Measurements from ENCODE around the gene KRTAP12-2.

KRTAP12-2 gene

DNA sequence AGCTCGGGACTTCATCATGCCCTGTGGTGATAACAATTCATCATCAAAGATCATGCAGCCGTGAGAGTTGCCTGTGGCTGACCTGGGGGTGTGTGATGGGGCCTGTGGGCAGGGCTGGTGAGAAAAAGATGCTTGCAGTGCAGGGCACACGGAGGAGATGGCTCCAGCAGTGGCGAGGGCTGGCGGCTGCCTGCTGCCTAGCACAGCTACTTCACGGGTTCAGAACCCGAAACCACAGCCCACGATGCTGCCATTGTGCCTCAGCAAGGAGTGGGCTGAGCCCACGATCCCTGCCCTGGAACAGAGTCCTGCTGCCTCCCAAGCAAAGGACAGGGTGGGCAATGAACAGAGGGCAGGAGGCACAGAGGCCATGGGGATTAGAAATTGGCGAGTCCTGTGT is 40.5 kb downstream of the KRTAP12-2 start:
- Histone ChIP-seq H3K27me3 (ENCODE audit: insufficient read depth, insufficient read length) (no peaks in the 10 kb centered on the region), H3K4me3 (ENCODE audit: insufficient read length, low read depth) (no peak overlapping the region), H3K36me3 (ENCODE audit: insufficient read depth, insufficient read length, low read length) (no peaks in the 10 kb centered on the region), H3K9ac (ENCODE audit: insufficient read length, low read depth) (peak overlapping the region; percentile 25), H3K9me3 (ENCODE audit: insufficient read depth, low read length) (peaks cover 42% of the 10 kb centered on the region), H3K4me1 (ENCODE audit: insufficient read depth, insufficient read length) (peaks cover 12% of the 10 kb centered on the region)
- no peak for TF ChIP-seq ZNF274 (IDR thresholded peaks at IDR 0.05; ENCODE audit: low read depth, low read length)
- no peak for TF ChIP-seq SUZ12 (IDR thresholded peaks at IDR 0.05; ENCODE audit: extremely low read depth, insufficient read depth, insufficient read length)
- TF ChIP-seq YY1 (IDR thresholded peaks at IDR 0.05; ENCODE audit: insufficient read depth, insufficient read length): no peak
- DNase-seq (ENCODE audit: low read depth, low spot score): no peak

DNA sequence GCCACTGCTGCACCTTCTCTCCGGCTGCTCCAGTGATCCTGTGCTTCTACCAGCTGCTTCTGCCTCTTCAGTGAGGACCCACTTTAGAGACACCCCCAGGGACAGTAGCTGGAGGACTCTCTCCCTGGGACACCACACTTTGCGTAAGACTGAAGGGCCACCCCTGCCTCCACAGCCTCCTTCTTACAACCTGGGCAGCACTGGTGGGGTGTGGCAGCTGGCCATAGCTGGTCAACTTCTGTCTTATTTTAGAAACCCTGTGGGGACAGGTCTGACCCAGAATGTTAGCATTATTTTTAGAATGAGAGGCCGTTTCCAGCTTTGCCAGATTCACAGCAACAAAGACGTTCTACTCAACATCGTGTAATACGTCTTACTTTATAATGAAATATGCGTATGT is 41.0 kb downstream of the KRTAP12-2 start:
- TF ChIP-seq SUZ12 (IDR thresholded peaks at IDR 0.05; ENCODE audit: extremely low read depth, insufficient read depth, insufficient read length) (no peak), YY1 (IDR thresholded peaks at IDR 0.05; ENCODE audit: insufficient read depth, insufficient read length) (no peak), ZNF274 (IDR thresholded peaks at IDR 0.05; ENCODE audit: low read depth, low read length) (no peak)
- no peak for DNase-seq (ENCODE audit: low read depth, low spot score)
- H3K9ac ChIP-seq (ENCODE audit: insufficient read length, low read depth): no peak overlapping the region
- peaks cover 12% of the 10 kb centered on the region for H3K4me1 ChIP-seq (ENCODE audit: insufficient read depth, insufficient read length)
- no peak overlapping the region for H3K4me3 ChIP-seq (ENCODE audit: insufficient read length, low read depth)
- no peaks in the 10 kb centered on the region for H3K27me3 ChIP-seq (ENCODE audit: insufficient read depth, insufficient read length)
- H3K9me3 ChIP-seq (ENCODE audit: insufficient read depth, low read length): peaks cover 44% of the 10 kb centered on the region
- no peaks in the 10 kb centered on the region for H3K36me3 ChIP-seq (ENCODE audit: insufficient read depth, insufficient read length, low read length)

DNA sequence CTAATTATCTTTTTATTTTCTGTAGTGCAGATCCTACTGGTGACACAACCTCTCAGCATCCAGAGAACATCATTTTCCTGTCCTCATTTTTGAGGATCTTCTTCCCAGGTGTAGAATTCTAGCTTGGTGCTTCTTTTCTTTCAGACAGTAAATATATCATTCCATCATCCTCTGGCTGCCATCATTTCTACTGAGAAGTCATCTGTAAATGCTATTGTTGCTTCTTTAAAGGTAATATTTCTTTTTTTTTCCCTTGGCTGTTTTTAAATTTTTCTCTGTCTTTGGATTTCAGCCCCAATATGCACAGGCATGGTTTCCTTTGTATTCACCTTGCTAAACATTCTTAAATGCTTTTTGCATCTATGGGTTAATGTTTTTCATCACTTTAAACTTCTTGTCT is 43.2 kb downstream of the KRTAP12-2 start:
- H3K9ac ChIP-seq (ENCODE audit: insufficient read length, low read depth): no peak overlapping the region
- TF ChIP-seq YY1 (IDR thresholded peaks at IDR 0.05; ENCODE audit: insufficient read depth, insufficient read length) (no peak), SUZ12 (IDR thresholded peaks at IDR 0.05; ENCODE audit: extremely low read depth, insufficient read depth, insufficient read length) (no peak), ZNF274 (IDR thresholded peaks at IDR 0.05; ENCODE audit: low read depth, low read length) (no peak)
- no peak overlapping the region for H3K4me3 ChIP-seq (ENCODE audit: insufficient read length, low read depth)
- H3K27me3 ChIP-seq (ENCODE audit: insufficient read depth, insufficient read length): no peaks in the 10 kb centered on the region
- no peak for DNase-seq (ENCODE audit: low read depth, low spot score)
- peaks cover 7% of the 10 kb centered on the region for H3K4me1 ChIP-seq (ENCODE audit: insufficient read depth, insufficient read length)
- peaks cover 63% of the 10 kb centered on the region for H3K9me3 ChIP-seq (ENCODE audit: insufficient read depth, low read length)
- no peaks in the 10 kb centered on the region for H3K36me3 ChIP-seq (ENCODE audit: insufficient read depth, insufficient read length, low read length)

DNA sequence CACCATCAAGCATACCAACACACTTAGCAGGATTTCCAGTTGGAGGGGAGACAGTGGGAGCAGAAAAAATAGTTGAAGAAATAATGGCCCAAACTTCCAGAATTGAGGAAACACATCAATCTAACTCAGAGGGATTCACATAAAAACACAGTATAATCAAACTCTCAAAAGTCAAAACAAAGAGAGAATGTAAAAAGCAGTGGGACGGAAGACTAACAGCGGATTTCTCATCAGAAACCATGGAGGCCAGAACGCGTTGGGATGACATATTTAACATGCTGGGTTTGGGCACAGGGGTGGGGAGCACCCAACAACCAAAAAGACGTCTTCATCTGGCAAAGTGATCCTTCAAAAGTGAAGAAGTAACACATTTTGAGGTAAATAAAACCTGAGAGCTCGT is 46.8 kb downstream of the KRTAP12-2 start:
- DNase-seq (ENCODE audit: low read depth, low spot score): no peak
- peaks cover 11% of the 10 kb centered on the region for H3K4me1 ChIP-seq (ENCODE audit: insufficient read depth, insufficient read length)
- H3K9ac ChIP-seq (ENCODE audit: insufficient read length, low read depth): no peak overlapping the region
- TF ChIP-seq YY1 (IDR thresholded peaks at IDR 0.05; ENCODE audit: insufficient read depth, insufficient read length) (no peak), ZNF274 (IDR thresholded peaks at IDR 0.05; ENCODE audit: low read depth, low read length) (no peak), SUZ12 (IDR thresholded peaks at IDR 0.05; ENCODE audit: extremely low read depth, insufficient read depth, insufficient read length) (no peak)
- H3K36me3 ChIP-seq (ENCODE audit: insufficient read depth, insufficient read length, low read length): no peaks in the 10 kb centered on the region
- no peaks in the 10 kb centered on the region for H3K27me3 ChIP-seq (ENCODE audit: insufficient read depth, insufficient read length)
- peaks cover 54% of the 10 kb centered on the region for H3K9me3 ChIP-seq (ENCODE audit: insufficient read depth, low read length)
- no peak overlapping the region for H3K4me3 ChIP-seq (ENCODE audit: insufficient read length, low read depth)

DNA sequence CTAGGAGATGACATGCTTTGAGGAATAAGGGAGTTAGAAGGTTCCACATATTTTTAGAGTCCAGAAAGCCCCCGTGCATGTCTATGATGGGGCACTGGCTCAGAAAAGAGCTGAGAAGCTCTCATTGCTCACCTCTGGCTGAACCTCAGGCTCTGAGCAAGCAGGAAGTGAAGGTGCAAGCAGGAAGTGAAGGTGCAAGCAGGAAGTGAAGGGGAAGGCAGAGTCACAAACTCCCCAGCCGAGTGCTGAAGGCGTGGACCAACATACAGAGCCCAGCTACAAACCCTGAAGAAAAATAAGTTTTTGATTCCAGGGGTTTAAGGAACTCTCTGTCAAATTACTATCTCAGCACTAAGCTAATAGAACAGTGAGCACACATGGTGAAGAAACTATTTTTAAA is 47.8 kb downstream of the KRTAP12-2 start:
- no peak for DNase-seq (ENCODE audit: low read depth, low spot score)
- peaks cover 44% of the 10 kb centered on the region for H3K9me3 ChIP-seq (ENCODE audit: insufficient read depth, low read length)

DNA sequence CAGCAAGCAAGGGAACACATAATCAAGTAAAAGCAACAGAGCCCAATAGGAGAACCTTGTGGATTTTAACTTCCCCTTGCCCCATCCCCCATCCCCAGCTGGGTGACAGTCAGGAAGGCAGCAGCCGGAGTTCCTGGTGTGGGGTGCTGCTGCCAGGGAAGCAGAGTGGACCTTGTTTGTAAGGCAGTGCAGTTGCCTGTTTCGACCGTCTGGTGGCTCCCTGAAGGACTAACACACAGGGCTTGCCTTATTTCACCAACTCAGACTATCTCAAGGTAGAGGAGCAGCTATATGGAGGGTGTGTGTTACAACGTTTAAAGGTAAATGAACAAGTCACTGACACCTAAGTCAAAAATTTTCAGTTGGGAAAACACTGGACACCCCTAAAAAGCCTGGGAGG is 48.2 kb downstream of the KRTAP12-2 start:
- DNase-seq (ENCODE audit: low read depth, low spot score): no peak
- no peaks in the 10 kb centered on the region for H3K27me3 ChIP-seq (ENCODE audit: insufficient read depth, insufficient read length)
- no peak overlapping the region for H3K4me3 ChIP-seq (ENCODE audit: insufficient read length, low read depth)
- TF ChIP-seq YY1 (IDR thresholded peaks at IDR 0.05; ENCODE audit: insufficient read depth, insufficient read length) (no peak), SUZ12 (IDR thresholded peaks at IDR 0.05; ENCODE audit: extremely low read depth, insufficient read depth, insufficient read length) (no peak), ZNF274 (IDR thresholded peaks at IDR 0.05; ENCODE audit: low read depth, low read length) (no peak)
- peaks cover 40% of the 10 kb centered on the region for H3K9me3 ChIP-seq (ENCODE audit: insufficient read depth, low read length)
- no peaks in the 10 kb centered on the region for H3K36me3 ChIP-seq (ENCODE audit: insufficient read depth, insufficient read length, low read length)
- H3K9ac ChIP-seq (ENCODE audit: insufficient read length, low read depth): no peak overlapping the region
- peaks cover 11% of the 10 kb centered on the region for H3K4me1 ChIP-seq (ENCODE audit: insufficient read depth, insufficient read length)

More for the DNA sequence above, 47.8 kb downstream of the KRTAP12-2 start:
- no peaks in the 10 kb centered on the region for H3K36me3 ChIP-seq (ENCODE audit: insufficient read depth, insufficient read length, low read length)
- H3K4me1 ChIP-seq (ENCODE audit: insufficient read depth, insufficient read length): peaks cover 11% of the 10 kb centered on the region
- TF ChIP-seq SUZ12 (IDR thresholded peaks at IDR 0.05; ENCODE audit: extremely low read depth, insufficient read depth, insufficient read length): no peak
- no peak for TF ChIP-seq ZNF274 (IDR thresholded peaks at IDR 0.05; ENCODE audit: low read depth, low read length)
- no peak for TF ChIP-seq YY1 (IDR thresholded peaks at IDR 0.05; ENCODE audit: insufficient read depth, insufficient read length)
- H3K27me3 ChIP-seq (ENCODE audit: insufficient read depth, insufficient read length): no peaks in the 10 kb centered on the region
- no peak overlapping the region for H3K9ac ChIP-seq (ENCODE audit: insufficient read length, low read depth)
- H3K4me3 ChIP-seq (ENCODE audit: insufficient read length, low read depth): no peak overlapping the region

DNA sequence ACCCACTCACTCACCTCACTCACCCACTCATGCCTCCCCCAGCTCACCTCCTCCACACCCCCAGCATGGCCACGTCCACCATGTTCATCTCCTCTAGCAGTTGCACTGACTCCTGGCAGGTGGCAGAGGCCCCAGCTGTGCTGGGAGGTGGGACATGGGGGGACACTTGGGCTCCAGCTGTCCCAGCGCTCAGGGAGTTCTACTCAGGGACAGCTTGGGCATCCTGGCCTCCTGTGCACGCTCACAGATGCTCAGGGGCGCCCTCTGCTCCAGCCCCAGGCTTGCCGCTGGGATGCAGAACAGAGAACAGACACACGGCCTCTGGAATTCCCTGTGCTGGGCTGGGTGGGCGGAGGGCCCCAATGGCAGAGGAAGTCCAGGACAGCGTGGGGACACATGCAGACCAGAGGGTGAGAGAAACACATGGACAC is 49.6 kb downstream of the KRTAP12-2 start:
- Histone ChIP-seq H3K4me3 (ENCODE audit: insufficient read length, low read depth) (no peak overlapping the region), H3K4me1 (ENCODE audit: insufficient read depth, insufficient read length) (peaks cover 11% of the 10 kb centered on the region), H3K36me3 (ENCODE audit: insufficient read depth, insufficient read length, low read length) (no peaks in the 10 kb centered on the region), H3K9ac (ENCODE audit: insufficient read length, low read depth) (no peak overlapping the region), H3K27me3 (ENCODE audit: insufficient read depth, insufficient read length) (no peaks in the 10 kb centered on the region), H3K9me3 (ENCODE audit: insufficient read depth, low read length) (peaks cover 26% of the 10 kb centered on the region)
- DNase-seq (ENCODE audit: low read depth, low spot score): no peak
- no peak for TF ChIP-seq ZNF274 (IDR thresholded peaks at IDR 0.05; ENCODE audit: low read depth, low read length)
- no peak for TF ChIP-seq YY1 (IDR thresholded peaks at IDR 0.05; ENCODE audit: insufficient read depth, insufficient read length)
- TF ChIP-seq SUZ12 (IDR thresholded peaks at IDR 0.05; ENCODE audit: extremely low read depth, insufficient read depth, insufficient read length): no peak
